H1 (cell line): ENCODE measurements around the gene ANKRD29. TPM values are rescaled to one million over a fixed set of nuclear protein-coding genes. Genes with fewer than 3 reads are reported as not detected.

Experiments used
- CTCF ChIA-PET: fragments of 300-600 bp; sonication (Branson Sonifier 250); formaldehyde crosslinking; loops from one replicate; lab custom pipeline; 2021; ENCODE audit not compliant: partially characterized antibody; lab: Charles Lee
- POLR2A ChIA-PET: fragments of 300-600 bp; sonication (Branson Sonifier 250); formaldehyde crosslinking; loops from one replicate; lab custom pipeline; 2021; ENCODE audit warnings: inconsistent platforms; ENCODE audit not compliant: partially characterized antibody; lab: Charles Lee
- DNase-seq, 2 experiments: peaks; one replicate each; pipeline versions ENCODE4 v3.0.0 to v3.0.0-alpha.2; 2010 to 2022; ENCODE audit warnings: low spot score in 2 of 2, low read depth in 1 of 2, mixed read lengths in 1 of 2
- FAIRE-seq: peaks from 2 replicates; lab custom pipeline; 2011; peaks lifted over from hg19 to GRCh38; lab: Jason Lieb, UNC
- H2AFZ ChIP-seq: 2 replicates; pipeline ENCODE4 v1.8.1; 2012; ENCODE audit warnings: low read length, inconsistent platforms
- H2AK5ac ChIP-seq: 2 replicates; pipeline ENCODE4 v1.6.1; 2013; ENCODE audit warnings: low read depth, low read length
- H2BK120ac ChIP-seq: replicated peaks from 2 replicates; pipeline ENCODE3; 2013; ENCODE audit warnings: low read depth, low read length, inconsistent platforms
- H2BK12ac ChIP-seq: 2 replicates; pipeline ENCODE4 v1.6.1; 2013; ENCODE audit warnings: low read depth, low read length
- H2BK15ac ChIP-seq: 2 replicates; pipeline ENCODE4 v1.6.1; 2013; ENCODE audit warnings: low read length
- H2BK20ac ChIP-seq: 2 replicates; pipeline ENCODE4 v1.6.1; 2013; ENCODE audit warnings: low read length
- H2BK5ac ChIP-seq: 2 replicates; pipeline ENCODE4 v1.6.1; 2013; ENCODE audit warnings: low read depth, low read length
- H3K14ac ChIP-seq: 2 replicates; pipeline ENCODE4 v1.6.1; 2013; ENCODE audit warnings: inconsistent platforms; ENCODE audit not compliant: insufficient read length
- H3K18ac ChIP-seq: 2 replicates; pipeline ENCODE4 v1.6.1; 2013; ENCODE audit warnings: low read length; ENCODE audit errors: extremely low read depth
- H3K23ac ChIP-seq: 2 replicates; pipeline ENCODE4 v1.6.1; 2013; ENCODE audit warnings: inconsistent platforms; ENCODE audit not compliant: insufficient read length
- H3K23me2 ChIP-seq: 2 replicates; pipeline ENCODE4 v1.6.1; 2013; ENCODE audit warnings: low read depth, low read length
- H3K27ac ChIP-seq: 2 replicates; pipeline ENCODE4 v1.6.1; 2011; ENCODE audit warnings: low read depth, low read length, inconsistent platforms
- H3K27me3 ChIP-seq, 4 experiments: replicated peaks in 1 of 4; 1 replicate in 1 of 4; 2 replicates in 3 of 4; pipeline versions ENCODE4 v1.6.1 to v1.8.1; 2011 to 2013; ENCODE audit warnings: low read length in 3 of 4, mild to moderate bottlenecking in 3 of 4, inconsistent platforms in 2 of 4, mixed read lengths in 2 of 4, moderate library complexity in 1 of 4; ENCODE audit not compliant: control insufficient read depth in 3 of 4, insufficient read depth in 3 of 4; ENCODE audit errors: extremely low read depth in 1 of 4
- H3K36me3 ChIP-seq, 4 experiments: 2 replicates each; pipeline versions ENCODE4 v1.6.1 to v1.8.1; 2011 to 2013; ENCODE audit warnings: mild to moderate bottlenecking in 4 of 4, low read length in 3 of 4, moderate library complexity in 2 of 4, control low read depth in 1 of 4, inconsistent platforms in 1 of 4; ENCODE audit not compliant: insufficient read depth in 4 of 4, control insufficient read depth in 2 of 4
- H3K4ac ChIP-seq: replicated peaks from 2 replicates; pipeline ENCODE3; 2013; ENCODE audit warnings: low read length, low read depth, mixed read lengths, inconsistent platforms; ENCODE audit not compliant: insufficient read length
- H3K4me1 ChIP-seq, 4 experiments: replicated peaks in 1 of 4; 1 replicate in 1 of 4; 2 replicates in 3 of 4; pipeline versions ENCODE4 v1.6.1 to v1.8.1; 2011 to 2013; ENCODE audit warnings: low read length in 3 of 4, inconsistent platforms in 2 of 4, mixed read lengths in 1 of 4; ENCODE audit not compliant: insufficient read depth in 4 of 4, control insufficient read depth in 3 of 4
- H3K4me2 ChIP-seq, 2 experiments: 2 replicates each; pipeline versions ENCODE4 v1.6.1 to v1.8.1; 2011 to 2013; ENCODE audit warnings: low read depth in 2 of 2, low read length in 2 of 2, control low read depth in 1 of 2, inconsistent platforms in 1 of 2, mild to moderate bottlenecking in 1 of 2; ENCODE audit not compliant: insufficient read depth in 1 of 2
- H3K4me3 ChIP-seq, 4 experiments: fragments of 200-600, 300-600 bp in 1 of 4; sonication (generic), shearing (Covaris generic), sonication (Bioruptor Twin) in 1 of 4; 2 replicates each; pipeline versions ENCODE4 v1.5.1 to v1.8.1; 2011 to 2016; ENCODE audit warnings: low read length in 4 of 4, low read depth in 3 of 4, control low read depth in 2 of 4, inconsistent platforms in 2 of 4, mild to moderate bottlenecking in 2 of 4, mixed read lengths in 1 of 4, moderate library complexity in 1 of 4; ENCODE audit not compliant: insufficient read depth in 2 of 4; ENCODE audit errors: extremely low read depth in 1 of 4
- H3K56ac ChIP-seq: replicated peaks from 2 replicates; pipeline ENCODE3; 2013; ENCODE audit warnings: low read depth, mild to moderate bottlenecking, mixed read lengths, low read length, inconsistent platforms; ENCODE audit not compliant: insufficient read length
- H3K79me1 ChIP-seq: 2 replicates; pipeline ENCODE4 v1.6.1; 2013; ENCODE audit warnings: low read depth, low read length, control low read depth
- H3K79me2 ChIP-seq, 2 experiments: 2 replicates each; pipeline versions ENCODE4 v1.6.1 to v1.8.1; 2012 to 2013; ENCODE audit warnings: low read length in 2 of 2, mild to moderate bottlenecking in 2 of 2, inconsistent platforms in 1 of 2; ENCODE audit not compliant: insufficient read depth in 2 of 2, control insufficient read depth in 1 of 2
- H3K9ac ChIP-seq, 4 experiments: replicated peaks in 1 of 4; 1 replicate in 1 of 4; 2 replicates in 3 of 4; pipeline versions ENCODE4 v1.6.1 to v1.8.1; 2011 to 2013; ENCODE audit warnings: low read depth in 3 of 4, low read length in 3 of 4, control low read depth in 2 of 4, mild to moderate bottlenecking in 2 of 4, moderate library complexity in 2 of 4, inconsistent platforms in 1 of 4; ENCODE audit errors: extremely low read depth in 1 of 4
- H3K9me3 ChIP-seq, 2 experiments: 2 replicates each; pipeline versions ENCODE4 v1.6.1 to v1.8.1; 2012 to 2013; ENCODE audit warnings: mild to moderate bottlenecking in 2 of 2, moderate library complexity in 2 of 2, control low read depth in 1 of 2, inconsistent platforms in 1 of 2, low read depth in 1 of 2, low read length in 1 of 2, mixed read lengths in 1 of 2; ENCODE audit not compliant: insufficient read depth in 2 of 2
- H4K20me1 ChIP-seq, 2 experiments: replicated peaks in 1 of 2; 2 replicates each; pipeline versions ENCODE3 to v1.8.1; 2011 to 2013; ENCODE audit warnings: inconsistent platforms in 2 of 2, low read length in 2 of 2, mild to moderate bottlenecking in 1 of 2; ENCODE audit not compliant: insufficient read depth in 2 of 2, control insufficient read depth in 1 of 2
- H4K5ac ChIP-seq: 2 replicates; pipeline ENCODE4 v1.6.1; 2013; ENCODE audit warnings: low read length, low read depth, mixed read lengths, inconsistent platforms; ENCODE audit not compliant: insufficient read length
- H4K8ac ChIP-seq: 2 replicates; pipeline ENCODE4 v1.8.0; 2013; ENCODE audit warnings: mild to moderate bottlenecking, moderate library complexity, low read length, inconsistent platforms; ENCODE audit not compliant: insufficient read depth; ENCODE audit errors: extremely low read depth
- H4K91ac ChIP-seq: replicated peaks from 2 replicates; pipeline ENCODE3; 2013; ENCODE audit warnings: low read length, mixed read lengths, inconsistent platforms; ENCODE audit not compliant: insufficient read length
- KDM4A ChIP-seq: IDR thresholded peaks from one replicate; pipeline ENCODE4 v1.7.1; 2012; ENCODE audit warnings: low read depth, mild to moderate bottlenecking, moderate library complexity, low read length, inconsistent platforms; ENCODE audit not compliant: severe bottlenecking
- KDM5A ChIP-seq: fragments of 200-600 bp; IDR thresholded peaks from 2 replicates; pipeline ENCODE4 v1.7.1; 2012; ENCODE audit warnings: mild to moderate bottlenecking, low read length, inconsistent platforms, mixed read lengths
- SIN3A ChIP-seq, 2 experiments: IDR thresholded peaks in 1 of 2; conservative IDR thresholded peaks in 1 of 2; 2 replicates each; pipeline ENCODE4 v1.6.1; 2011 to 2012; ENCODE audit warnings: low read length in 2 of 2, improper control_type of control experiment in 1 of 2, low read depth in 1 of 2, mild to moderate bottlenecking in 1 of 2
- SP4 ChIP-seq: IDR thresholded peaks from 2 replicates; pipeline ENCODE4 v1.6.1; 2012; ENCODE audit warnings: low read length, inconsistent platforms
- TCF12 ChIP-seq: IDR thresholded peaks from 2 replicates; pipeline ENCODE4 v1.6.1; 2011; ENCODE audit warnings: low read depth, mild to moderate bottlenecking, low read length
- WGBS, 2 experiments: shearing (Covaris generic) in 1 of 2; methylation state at CpG; one replicate each; pipeline versions ENCODE4 v1.1.6 to v1.1.7; 2013 to 2015; ENCODE audit warnings: low lambda C conversion rate in 2 of 2, mixed read lengths in 2 of 2, inconsistent platforms in 1 of 2, low coverage in 1 of 2, missing lambda C conversion rate in 1 of 2; ENCODE audit not compliant: insufficient replicate concordance in 2 of 2, insufficient coverage in 1 of 2, insufficient read length in 1 of 2; ENCODE audit errors: extremely low coverage in 1 of 2, missing lambda C conversion rate in 1 of 2; 5-methylcytosine and 5-hydroxymethylcytosine counted together
- polyA plus RNA-seq, 7 experiments: library from polyadenylated mRNA; depleted of rRNA in 3 of 7; stranded (reverse) in 5 of 7; unstranded in 2 of 7; fragments of >200 nt in 5 of 7; fragments of 200-250 nt in 2 of 7; gene quantifications; 1 replicate in 5 of 7; 2 replicates in 1 of 7; 4 replicates in 1 of 7; pipeline versions ENCODE4 v1.2.1 to v1.2.3, GENCODE V29; 2011 to 2013; ENCODE audit warnings: missing spikeins in 2 of 7, mixed read lengths in 2 of 7
- total RNA-seq: library from RNA; stranded (reverse); fragmentation: NEBNext Ultra II Directional; extraction: Animal tissue kit (Norgen Biotek cat#: 25700); gene quantifications from 2 replicates; pipeline ENCODE4 v1.2.1, GENCODE V29; 2021
- TF ChIP-seq, protein P1 (sequence below), 3 experiments: IDR thresholded peaks; 1 replicate in 2 of 3; 2 replicates in 1 of 3; pipeline versions ENCODE4 v1.5.1 to v1.6.1; 2011; ENCODE audit warnings: low read length in 3 of 3, mild to moderate bottlenecking in 3 of 3, inconsistent platforms in 2 of 3, low read depth in 1 of 3, moderate library complexity in 1 of 3; ENCODE audit not compliant: insufficient read depth in 1 of 3; ENCODE audit errors: control extremely low read depth in 1 of 3
- TF ChIP-seq, protein P2 (sequence below): IDR thresholded peaks from 2 replicates; pipeline ENCODE4 v1.6.1; 2011; ENCODE audit warnings: low read length, improper control_type of control experiment

Gene ANKRD29
- total and polyA plus RNA-seq, 2 of the 8 experiments (the other 6 are each of a cell fraction or from before 2014, with no cell fraction given), result 3.0 to 7.3 TPM

GRCh38 chr18:23703057-23703986, 40.6 kb upstream of the ANKRD29 start:
- CTCF ChIA-PET, result interaction anchor here (0.6 to 3.1 kb wide), 44 partner anchors 9 to 417 kb away, joined by 3 to 30 read pairs (median 4); no protein-coding TSS in a partner anchor
- DNase-seq, result no peak
- 75% methylated on average over 6 of the region's 6 CpGs; no CpG with 5 or more reads in 1 of the 2 experiments for WGBS, 2 experiments
- no peak for TF ChIP-seq KDM5A
- no peak for TF ChIP-seq SP4
- TF ChIP-seq KDM4A, result no peak
- TF ChIP-seq SIN3A (conservative IDR thresholded peaks at IDR 0.05 in 1 of 2, IDR thresholded peaks at IDR 0.05 in 1 of 2; ENCODE audit: low read depth in 1 of 2, low read length in 2 of 2), result no peak
- TF ChIP-seq, protein P1, sequence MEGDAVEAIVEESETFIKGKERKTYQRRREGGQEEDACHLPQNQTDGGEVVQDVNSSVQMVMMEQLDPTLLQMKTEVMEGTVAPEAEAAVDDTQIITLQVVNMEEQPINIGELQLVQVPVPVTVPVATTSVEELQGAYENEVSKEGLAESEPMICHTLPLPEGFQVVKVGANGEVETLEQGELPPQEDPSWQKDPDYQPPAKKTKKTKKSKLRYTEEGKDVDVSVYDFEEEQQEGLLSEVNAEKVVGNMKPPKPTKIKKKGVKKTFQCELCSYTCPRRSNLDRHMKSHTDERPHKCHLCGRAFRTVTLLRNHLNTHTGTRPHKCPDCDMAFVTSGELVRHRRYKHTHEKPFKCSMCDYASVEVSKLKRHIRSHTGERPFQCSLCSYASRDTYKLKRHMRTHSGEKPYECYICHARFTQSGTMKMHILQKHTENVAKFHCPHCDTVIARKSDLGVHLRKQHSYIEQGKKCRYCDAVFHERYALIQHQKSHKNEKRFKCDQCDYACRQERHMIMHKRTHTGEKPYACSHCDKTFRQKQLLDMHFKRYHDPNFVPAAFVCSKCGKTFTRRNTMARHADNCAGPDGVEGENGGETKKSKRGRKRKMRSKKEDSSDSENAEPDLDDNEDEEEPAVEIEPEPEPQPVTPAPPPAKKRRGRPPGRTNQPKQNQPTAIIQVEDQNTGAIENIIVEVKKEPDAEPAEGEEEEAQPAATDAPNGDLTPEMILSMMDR (IDR thresholded peaks at IDR 0.05; ENCODE audit: control extremely low read depth in 1 of 3, insufficient read depth in 1 of 3, low read depth in 1 of 3, low read length in 3 of 3), result peak in 2 of 3 experiments; percentile 53 to 68; a peak in 3 of 4 replicates
- TF ChIP-seq TCF12, result no peak
- TF ChIP-seq, protein P2, sequence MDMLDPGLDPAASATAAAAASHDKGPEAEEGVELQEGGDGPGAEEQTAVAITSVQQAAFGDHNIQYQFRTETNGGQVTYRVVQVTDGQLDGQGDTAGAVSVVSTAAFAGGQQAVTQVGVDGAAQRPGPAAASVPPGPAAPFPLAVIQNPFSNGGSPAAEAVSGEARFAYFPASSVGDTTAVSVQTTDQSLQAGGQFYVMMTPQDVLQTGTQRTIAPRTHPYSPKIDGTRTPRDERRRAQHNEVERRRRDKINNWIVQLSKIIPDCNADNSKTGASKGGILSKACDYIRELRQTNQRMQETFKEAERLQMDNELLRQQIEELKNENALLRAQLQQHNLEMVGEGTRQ, result no peak

More at GRCh38 chr18:23703057-23703986, 40.6 kb upstream of the ANKRD29 start:
- H3K27me3 ChIP-seq, result no peaks in the 10 kb centered on the region
- no peak overlapping the region for H2BK15ac ChIP-seq
- no peak overlapping the region for H2BK120ac ChIP-seq
- no peak overlapping the region for H3K4me2 ChIP-seq
- H3K4me3 ChIP-seq, result no peak overlapping the region
- H3K79me2 ChIP-seq, result no peaks in the 10 kb centered on the region
- H3K4ac ChIP-seq, result no peak overlapping the region
- H3K14ac ChIP-seq, result no peak overlapping the region
- no peak overlapping the region for H2BK20ac ChIP-seq
- H3K9ac ChIP-seq, result no peak overlapping the region
- no peak overlapping the region for H4K8ac ChIP-seq
- H2BK5ac ChIP-seq, result no peak overlapping the region
- H4K20me1 ChIP-seq, result no peaks in the 10 kb centered on the region
- H3K36me3 ChIP-seq, result no peaks in the 10 kb centered on the region
- no peak overlapping the region for H2AK5ac ChIP-seq
- H2AFZ ChIP-seq, result no peak overlapping the region
- H3K4me1 ChIP-seq, result no peaks in the 10 kb centered on the region
- H4K91ac ChIP-seq, result no peak overlapping the region
- no peaks in the 10 kb centered on the region for H3K79me1 ChIP-seq
- peaks cover 0 to 3% of the 10 kb centered on the region in 2 experiments; a peak in 1 of 4 replicates for H3K9me3 ChIP-seq
- H4K5ac ChIP-seq, result no peak overlapping the region
- H3K23me2 ChIP-seq, result no peaks in the 10 kb centered on the region
- peak; percentile 42 for FAIRE-seq
- H3K23ac ChIP-seq, result no peak overlapping the region
- no peak overlapping the region for H3K56ac ChIP-seq
- no peak overlapping the region for H3K18ac ChIP-seq
- no peak overlapping the region for H3K27ac ChIP-seq
- POLR2A ChIA-PET, result interaction anchor here (0.5 to 1.9 kb wide), 4 partner anchors 24 to 1039 kb away, joined by 3 to 6 read pairs (median 4); no protein-coding TSS in a partner anchor
- H2BK12ac ChIP-seq, result no peak overlapping the region
